ENCODE measurements around the gene LRRC17. TPM values are rescaled to one million over a fixed set of nuclear protein-coding genes. Genes with fewer than 3 reads are reported as not detected.

LRRC17 gene
- total RNA-seq, 2 donors from 2014 or later, result 2.0 to 2.9 TPM

GRCh38 chr7:102981451-102981850 is 68.7 kb downstream of the LRRC17 start:
- Histone ChIP-seq H3K27ac (no peak overlapping the region), H3K27me3 (no peaks in the 10 kb centered on the region), H3K4me3 (no peak overlapping the region), H3K36me3 (replicated peaks in 1 of 2; ENCODE audit: insufficient read depth in 1 of 2, low read depth in 2 of 2) (no peaks in the 10 kb centered on the region), H3K4me1 (no peaks in the 10 kb centered on the region), H3K9me3 (no peaks in the 10 kb centered on the region)
- intact Hi-C loops (cut with DNase I), result no loop called here
- 73 to 100% methylated on average over 2 of the region's 2 CpGs for WGBS, 2 donors
- ATAC-seq (no peak), DNase-seq (no peak)
- TF ChIP-seq POLR2A (IDR thresholded peaks at IDR 0.05) (no peak), CTCF (IDR thresholded peaks at IDR 0.05) (no peak)

- H3K36me3 ChIP-seq (replicated peaks in 1 of 2; ENCODE audit: insufficient read depth in 1 of 2, low read depth in 2 of 2), result no peaks in the 10 kb centered on the region
- no peaks in the 10 kb centered on the region for H3K27me3 ChIP-seq
- intact Hi-C loops (cut with DNase I), result no loop called here
- no peak overlapping the region for H3K27ac ChIP-seq
- DNase-seq (no peak), ATAC-seq (no peak)
- no peaks in the 10 kb centered on the region for H3K9me3 ChIP-seq
- WGBS, 2 donors, result 64 to 78% methylated on average over 1 of the region's 1 CpG
- TF ChIP-seq CTCF (IDR thresholded peaks at IDR 0.05) (no peak), POLR2A (IDR thresholded peaks at IDR 0.05) (no peak)
- no peak overlapping the region for H3K4me3 ChIP-seq
- no peaks in the 10 kb centered on the region for H3K4me1 ChIP-seq
Observed at GRCh38 chr7:102982235-102982634, 69.4 kb downstream of the LRRC17 start.

- no peaks in the 10 kb centered on the region for H3K27me3 ChIP-seq
- H3K4me1 ChIP-seq, result peaks cover 2% of the 10 kb centered on the region
- 75 to 78% methylated on average over 7 of the region's 7 CpGs for WGBS, 2 donors
- no peak overlapping the region for H3K4me3 ChIP-seq
- H3K9me3 ChIP-seq, result no peaks in the 10 kb centered on the region
- TF ChIP-seq CTCF (IDR thresholded peaks at IDR 0.05), result no peak
- TF ChIP-seq POLR2A (IDR thresholded peaks at IDR 0.05), result no peak
- H3K36me3 ChIP-seq (replicated peaks in 1 of 2; ENCODE audit: insufficient read depth in 1 of 2, low read depth in 2 of 2), result no peaks in the 10 kb centered on the region
- H3K27ac ChIP-seq, result no peak overlapping the region
- DNase-seq (no peak), ATAC-seq (no peak)
- intact Hi-C loops (cut with DNase I), result no loop called here
Observed at GRCh38 chr7:102983602-102984001, 70.8 kb downstream of the LRRC17 start.

- H3K4me3 ChIP-seq, result no peak overlapping the region
- H3K27me3 ChIP-seq, result no peaks in the 10 kb centered on the region
- no peak for TF ChIP-seq POLR2A (IDR thresholded peaks at IDR 0.05)
- no peak for TF ChIP-seq CTCF (IDR thresholded peaks at IDR 0.05)
- H3K9me3 ChIP-seq, result no peaks in the 10 kb centered on the region
- no peak for DNase-seq
- H3K27ac ChIP-seq, result no peak overlapping the region
- H3K36me3 ChIP-seq (replicated peaks in 1 of 2; ENCODE audit: insufficient read depth in 1 of 2, low read depth in 2 of 2), result no peaks in the 10 kb centered on the region
- ATAC-seq, result no peak
- intact Hi-C loops (cut with DNase I), result no loop called here
- H3K4me1 ChIP-seq, result peaks cover 18% of the 10 kb centered on the region
Observed at GRCh38 chr7:102985176-102985783, 72.5 kb downstream of the LRRC17 start.

- no peak for ATAC-seq
- 85 to 87% methylated on average over 2 of the region's 2 CpGs for WGBS, 2 donors
- no peak for DNase-seq
- H3K27me3 ChIP-seq, result no peaks in the 10 kb centered on the region
- H3K4me1 ChIP-seq, result peaks cover 45% of the 10 kb centered on the region
- intact Hi-C loops (cut with DNase I), result no loop called here
- no peak overlapping the region for H3K27ac ChIP-seq
- no peaks in the 10 kb centered on the region for H3K9me3 ChIP-seq
- H3K36me3 ChIP-seq (replicated peaks in 1 of 2; ENCODE audit: insufficient read depth in 1 of 2, low read depth in 2 of 2), result no peaks in the 10 kb centered on the region
- no peak for TF ChIP-seq POLR2A (IDR thresholded peaks at IDR 0.05)
- TF ChIP-seq CTCF (IDR thresholded peaks at IDR 0.05), result no peak
- no peak overlapping the region for H3K4me3 ChIP-seq
Observed at GRCh38 chr7:102988088-102988487, 75.3 kb downstream of the LRRC17 start.

Data from body of pancreas (tissue), 4 donors.